ENCODE measurements around the gene PSMG4.

PSMG4 gene

DNA sequence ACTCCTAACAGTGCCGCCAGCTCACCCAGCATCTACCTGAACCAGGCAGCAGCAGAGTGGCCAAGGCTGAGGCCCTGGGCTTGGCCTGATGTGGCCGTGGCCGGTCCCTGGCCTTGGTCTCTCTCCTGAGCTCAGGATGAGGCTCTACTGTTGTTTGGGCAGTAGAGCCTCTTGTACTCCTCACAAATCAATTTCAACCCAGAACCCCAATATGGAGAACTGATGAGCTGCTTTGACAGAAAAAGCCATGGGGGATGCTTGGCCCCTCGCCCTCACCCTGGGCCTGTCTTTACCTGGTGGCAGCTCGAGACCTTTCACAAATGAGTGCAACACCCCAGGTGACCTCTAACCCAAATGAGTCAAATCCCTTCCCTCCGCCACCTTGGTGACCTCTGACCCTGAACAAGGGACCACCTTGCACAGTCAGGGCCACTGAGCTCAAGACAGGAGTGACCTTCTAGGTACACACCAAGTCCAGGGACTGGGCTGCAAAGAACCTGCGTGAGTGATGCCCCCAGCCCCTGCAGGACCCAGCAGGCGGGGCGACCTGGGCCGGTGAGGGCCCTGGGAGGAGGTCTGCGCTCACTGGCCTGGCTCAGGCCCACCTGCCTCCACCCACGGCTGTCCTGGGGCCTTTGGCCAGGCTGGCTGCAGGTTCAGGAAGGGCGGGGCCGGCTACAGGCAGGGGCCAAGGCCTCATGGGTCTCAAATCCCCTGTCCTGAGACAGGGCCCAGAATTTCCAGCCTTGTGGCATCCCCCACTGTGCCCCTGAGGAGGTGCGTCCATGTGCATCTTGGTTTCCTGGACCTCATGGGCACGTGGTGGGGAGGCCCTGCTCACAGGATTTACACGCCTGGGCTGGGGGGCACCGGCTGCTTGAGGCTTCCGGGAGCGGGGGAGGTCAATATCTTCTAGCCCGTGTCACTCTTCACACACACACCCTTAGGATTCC is 30.2 kb downstream of the PSMG4 start:
- no peak overlapping the region for H3K4me3 ChIP-seq (ENCODE audit: low read depth, low read length)

DNA sequence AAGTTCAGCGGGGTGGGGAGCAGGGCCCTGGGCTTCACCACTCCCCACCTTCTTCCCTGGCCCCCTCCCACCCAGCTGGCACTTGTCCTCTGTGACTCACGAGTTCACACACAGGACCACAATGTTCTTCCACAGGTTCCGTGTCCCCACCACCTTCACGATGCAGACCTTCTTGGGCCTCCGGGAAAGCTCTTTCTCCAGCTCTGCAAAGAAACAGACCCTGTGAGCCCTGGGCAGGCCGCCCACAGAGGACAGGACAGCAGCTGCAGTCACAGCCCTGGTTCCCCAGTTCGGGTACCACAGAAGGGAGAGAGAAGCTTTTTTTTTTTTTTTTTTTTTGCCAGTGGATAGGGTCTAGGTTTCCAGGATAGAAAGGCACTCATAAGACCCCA is 30.9 kb downstream of the PSMG4 start:
- H3K4me3 ChIP-seq (ENCODE audit: low read depth, low read length) = no peak overlapping the region

- no peak overlapping the region for H3K4me3 ChIP-seq (ENCODE audit: low read depth, low read length)
Observed at GRCh38 chr6:3290149-3290930, 31.6 kb downstream of the PSMG4 start.

GRCh38 chr6:3290931-3291211 is 32.1 kb downstream of the PSMG4 start:
- no peak overlapping the region for H3K4me3 ChIP-seq (ENCODE audit: low read depth, low read length)

GRCh38 chr6:3291346-3291745 is 32.6 kb downstream of the PSMG4 start:
- no peak overlapping the region for H3K4me3 ChIP-seq (ENCODE audit: low read depth, low read length)

DNA sequence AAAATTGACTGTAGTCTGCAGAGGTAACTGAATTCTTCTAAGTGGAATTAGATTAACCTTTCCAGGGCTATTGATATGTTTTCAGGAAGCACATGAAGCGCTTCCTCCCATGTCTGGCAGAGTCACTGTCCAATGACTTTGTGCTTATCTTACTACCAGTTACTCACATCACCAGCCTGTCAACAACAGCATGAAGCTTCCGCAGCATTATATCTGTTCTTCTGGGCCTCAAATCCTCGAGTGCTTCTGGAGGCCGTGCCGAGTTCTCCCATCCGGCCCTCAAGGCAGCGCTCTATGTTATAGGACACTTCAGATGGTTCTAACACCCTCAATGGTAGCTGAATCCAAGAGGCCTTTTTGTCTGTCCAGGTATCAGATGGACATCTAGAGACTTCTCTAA is 33.2 kb downstream of the PSMG4 start:
- no peak overlapping the region for H3K4me3 ChIP-seq (ENCODE audit: low read depth, low read length)

DNA sequence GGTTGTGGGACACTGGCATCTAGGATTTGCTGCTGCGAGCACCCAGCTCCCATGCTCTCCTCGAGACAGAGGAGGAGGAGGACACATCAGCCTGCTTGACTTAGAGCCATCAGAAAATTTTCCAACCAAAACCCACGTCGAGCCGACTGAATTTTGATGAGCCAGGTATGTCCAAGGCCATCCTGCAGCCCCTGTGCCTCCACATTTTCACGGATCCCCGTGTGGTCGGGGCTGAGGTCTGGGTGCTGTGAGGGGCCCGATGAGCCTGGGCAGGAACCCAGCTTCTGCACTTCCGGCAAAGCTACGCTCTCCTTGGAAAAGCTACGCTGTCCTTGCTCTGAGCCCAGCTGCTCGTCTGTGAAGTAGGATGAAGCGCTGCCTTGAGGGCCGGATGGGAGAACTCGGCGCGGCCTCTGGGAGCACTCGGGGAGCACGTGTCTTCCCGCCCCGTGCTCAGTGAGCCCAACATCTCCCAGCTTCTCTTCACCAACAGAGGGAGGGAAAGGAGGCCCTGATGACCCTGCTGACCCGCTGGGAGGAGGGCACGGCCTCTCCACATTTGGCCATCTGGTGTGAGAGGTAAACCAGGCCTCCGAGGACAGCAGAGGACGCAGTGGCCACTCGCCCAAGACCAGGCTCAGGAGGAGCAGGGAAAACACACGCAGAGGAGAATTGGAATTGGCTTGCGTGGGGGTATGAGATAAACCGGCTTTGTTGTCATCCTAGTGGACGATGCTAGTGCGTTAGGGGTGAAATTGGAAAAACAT is 33.9 kb downstream of the PSMG4 start:
- H3K4me3 ChIP-seq (ENCODE audit: low read depth, low read length) = no peak overlapping the region

DNA sequence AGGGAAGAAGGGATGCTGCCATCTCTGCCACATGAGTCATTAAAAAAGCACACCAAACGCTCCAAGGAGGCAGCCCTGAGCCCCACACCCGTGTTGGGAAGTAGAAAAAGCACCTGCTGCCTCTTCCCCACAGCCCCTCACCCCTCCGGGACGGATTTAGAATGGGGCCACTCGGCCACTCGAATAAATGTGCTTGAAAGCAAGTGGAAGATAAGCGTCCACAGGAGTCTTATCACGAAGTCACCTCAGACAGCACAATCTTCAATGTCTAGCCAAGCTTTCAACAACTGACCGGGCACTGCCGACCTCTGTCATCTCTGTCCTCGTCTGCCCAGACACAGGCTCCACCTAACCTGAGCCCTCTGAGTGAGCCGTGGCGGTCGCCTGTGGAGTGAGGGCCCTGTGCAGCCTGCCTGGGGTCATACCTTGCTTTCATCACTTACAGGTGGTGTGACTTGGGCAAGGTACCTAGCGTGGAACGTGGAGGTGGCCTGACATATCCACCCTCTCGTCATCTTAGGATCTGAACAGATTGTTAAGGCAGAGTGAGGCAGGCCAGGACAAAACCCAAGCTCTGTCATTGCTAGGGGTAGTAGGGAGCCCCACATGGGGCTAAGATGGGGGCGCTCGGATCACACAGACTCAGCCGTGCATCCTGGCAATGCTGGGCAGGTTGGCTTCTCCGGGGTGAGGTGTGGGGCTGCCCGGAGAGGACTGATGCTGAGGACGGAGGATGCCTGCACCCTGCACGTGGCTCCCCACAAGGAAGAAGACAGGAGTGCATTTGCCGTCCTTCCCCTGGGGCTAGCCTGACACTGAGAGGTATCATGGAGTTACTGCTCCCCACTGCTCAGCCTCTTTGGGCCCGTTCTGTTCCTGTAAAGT is 34.8 kb downstream of the PSMG4 start:
- no peak overlapping the region for H3K4me3 ChIP-seq (ENCODE audit: low read depth, low read length)

DNA sequence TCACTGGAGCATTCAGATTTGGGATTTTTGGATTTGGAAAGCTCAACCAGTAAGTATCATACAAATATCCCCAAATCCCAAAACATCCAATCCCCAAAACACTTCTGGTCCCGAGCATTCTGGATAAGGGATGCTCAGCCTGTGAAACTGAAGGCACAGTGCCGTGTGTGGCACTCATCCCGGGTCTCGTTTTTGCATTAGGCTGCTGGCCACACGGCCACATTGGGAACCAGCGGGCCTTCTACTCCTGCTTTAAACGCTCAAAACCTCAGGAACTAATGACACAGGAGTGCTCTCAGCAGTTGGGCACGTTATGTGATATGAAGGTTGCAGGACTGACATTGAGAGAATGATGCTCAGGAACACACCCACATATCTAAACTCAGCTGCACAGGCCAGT is 35.6 kb downstream of the PSMG4 start:
- no peak overlapping the region for H3K4me3 ChIP-seq (ENCODE audit: low read depth, low read length)

DNA sequence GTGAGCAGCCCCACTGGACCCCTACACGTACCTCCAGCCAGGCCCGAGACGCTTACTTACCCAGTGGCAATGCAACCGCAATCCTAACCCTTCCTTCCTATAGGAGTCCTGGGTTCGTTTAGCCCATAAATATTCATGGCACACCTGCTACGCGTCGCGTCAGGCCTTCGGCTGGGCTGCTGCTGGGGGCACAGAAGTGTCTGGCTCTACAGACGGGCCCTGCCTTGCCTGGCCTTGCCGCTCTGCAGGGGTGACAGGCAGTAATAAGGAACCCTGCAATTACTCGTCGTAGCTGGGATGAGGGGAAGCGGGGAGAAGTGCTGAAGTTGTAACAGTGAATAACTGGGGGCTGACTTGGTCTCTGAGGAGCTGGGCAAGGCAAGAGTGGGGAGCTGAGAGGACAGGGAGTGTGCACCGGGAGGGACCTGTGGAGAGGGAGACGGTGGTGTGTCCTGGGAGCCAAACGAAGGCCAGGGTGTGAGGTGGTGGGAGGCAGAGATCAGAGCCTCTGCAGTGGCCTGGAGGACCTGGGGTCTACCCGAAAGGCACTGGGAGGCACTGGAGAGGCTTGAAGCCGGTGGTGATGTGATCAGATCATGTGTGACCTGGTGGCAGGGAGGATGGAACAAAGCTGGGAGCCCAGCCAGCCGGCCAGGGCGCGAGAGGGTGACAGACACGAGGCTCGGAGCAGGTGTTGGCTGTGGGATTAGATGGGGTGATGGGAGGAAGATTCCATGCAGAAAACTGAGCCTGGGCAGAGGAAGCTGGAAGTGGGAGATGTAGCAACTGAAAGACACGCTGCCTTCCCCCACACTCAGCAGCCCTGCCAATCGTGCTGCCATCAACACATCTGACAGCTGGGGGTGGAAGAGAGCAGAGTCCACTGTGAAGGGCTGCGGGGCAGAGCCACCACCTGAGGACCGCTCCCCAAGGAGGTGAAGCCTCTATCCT is 36.4 kb downstream of the PSMG4 start:
- no peak overlapping the region for H3K4me3 ChIP-seq (ENCODE audit: low read depth, low read length)

DNA sequence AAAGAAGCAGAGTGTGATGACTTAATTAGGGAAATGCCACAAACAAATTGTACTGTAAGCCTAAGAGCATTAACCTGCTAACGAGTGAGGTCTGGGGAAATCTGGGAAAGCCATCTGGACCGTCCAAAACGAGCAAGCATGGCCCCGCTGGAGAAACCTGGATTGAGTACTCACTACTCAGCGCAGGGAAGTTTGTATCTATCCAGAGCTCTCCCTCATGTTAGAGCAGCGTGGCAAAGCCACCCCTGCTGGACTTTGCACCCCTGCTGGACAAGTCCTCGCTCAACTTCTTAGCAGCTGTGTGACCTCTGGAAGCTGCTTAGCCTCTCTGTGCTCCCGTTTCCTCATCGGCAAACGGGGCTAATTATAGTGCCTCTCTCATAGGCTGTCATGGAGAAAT is 37.3 kb downstream of the PSMG4 start:
- no peak overlapping the region for H3K4me3 ChIP-seq (ENCODE audit: low read depth, low read length)

GRCh38 chr6:3296537-3296936 is 37.8 kb downstream of the PSMG4 start:
- H3K4me3 ChIP-seq (ENCODE audit: low read depth, low read length) = no peak overlapping the region

DNA sequence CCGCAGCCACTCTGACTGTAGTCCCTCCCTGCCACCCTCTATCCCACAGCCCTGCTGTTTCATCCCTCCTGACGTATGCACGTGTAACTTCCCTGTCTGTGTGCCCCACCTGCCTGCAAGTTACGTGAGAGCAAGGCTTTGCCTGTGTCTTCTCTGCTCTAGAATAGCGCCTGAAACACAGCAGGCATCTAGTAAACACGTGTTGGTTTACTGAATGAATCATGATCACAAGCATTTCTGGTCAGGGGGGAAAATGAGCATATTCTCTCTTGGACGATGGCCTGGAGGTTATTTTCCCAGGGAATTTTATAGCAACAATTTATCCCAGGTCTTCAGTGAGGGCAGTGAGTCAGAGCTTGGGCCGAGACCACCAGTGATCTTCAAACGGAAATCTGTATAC is 38.3 kb downstream of the PSMG4 start:
- H3K4me3 ChIP-seq (ENCODE audit: low read depth, low read length) = no peak overlapping the region

DNA sequence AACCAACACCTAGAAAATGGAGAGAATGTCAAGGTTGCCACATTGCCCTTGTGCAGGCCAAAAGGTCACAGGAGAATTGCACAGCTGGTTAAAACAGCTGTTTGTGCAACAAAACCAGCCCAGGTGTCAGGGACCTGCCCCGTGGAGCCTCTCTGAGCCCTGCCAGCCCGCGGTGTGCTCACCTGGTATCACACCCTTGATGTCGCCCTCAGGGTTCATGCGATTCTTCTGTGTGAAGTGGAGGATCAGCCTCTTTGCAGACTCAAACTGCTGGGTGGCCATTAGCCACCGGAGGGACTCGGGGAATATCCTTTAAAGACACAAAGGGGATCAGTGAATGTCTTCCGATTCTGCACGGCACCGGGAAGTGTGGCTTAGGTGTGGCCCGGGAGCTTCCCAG is 39.2 kb downstream of the PSMG4 start:
- no peak overlapping the region for H3K4me3 ChIP-seq (ENCODE audit: low read depth, low read length)

GRCh38 chr6:3299221-3299620 is 40.5 kb downstream of the PSMG4 start:
- no peak overlapping the region for H3K4me3 ChIP-seq (ENCODE audit: low read depth, low read length)

DNA sequence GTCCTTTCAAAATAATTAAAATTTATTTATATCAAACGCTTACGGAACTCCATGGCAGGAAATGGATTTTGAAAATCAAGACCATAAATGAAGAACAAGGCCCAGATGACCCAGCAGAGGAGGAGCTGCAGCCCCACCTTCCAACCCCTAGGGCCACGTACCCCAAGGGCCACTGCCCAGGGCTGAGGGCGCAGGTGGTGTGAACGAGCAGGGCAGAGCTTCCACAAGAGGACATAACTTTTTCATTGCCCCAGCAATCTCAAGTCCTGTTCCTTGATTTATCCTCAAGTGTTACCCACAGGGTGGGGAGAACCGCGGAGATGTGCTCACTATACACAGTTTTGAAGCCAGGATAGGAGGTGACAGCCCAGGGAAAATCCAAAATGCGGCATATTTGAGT is 42.8 kb downstream of the PSMG4 start:
- no peak overlapping the region for H3K4me3 ChIP-seq (ENCODE audit: low read depth, low read length)

DNA sequence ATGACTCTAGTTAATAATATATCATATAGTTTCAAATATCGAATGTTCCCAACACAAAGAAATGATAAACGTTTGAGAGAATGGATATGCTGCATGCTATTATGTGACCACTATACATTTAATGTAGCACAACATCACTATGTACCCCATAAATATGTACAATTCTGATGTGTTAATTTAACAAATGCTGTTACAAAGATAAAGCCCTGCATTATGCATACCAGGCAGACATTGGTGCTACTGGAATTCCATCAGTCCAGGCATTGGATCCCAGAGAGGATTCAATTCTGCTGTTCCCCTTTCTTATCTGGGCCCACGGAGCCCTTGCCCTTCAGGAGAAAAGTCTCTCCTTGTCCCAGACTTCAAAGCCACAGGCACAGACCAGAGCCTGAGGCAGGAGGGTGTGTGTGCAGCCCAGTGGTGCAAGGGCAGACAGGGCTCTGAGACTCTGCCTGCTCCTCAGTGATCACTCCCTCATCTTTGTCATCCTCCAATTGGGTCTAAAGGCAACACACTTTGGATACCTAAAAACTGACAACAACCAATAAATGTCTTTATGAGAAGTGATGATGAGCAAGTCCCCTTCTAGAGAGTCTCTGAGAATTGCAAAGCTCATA is 45.2 kb downstream of the PSMG4 start:
- H3K4me3 ChIP-seq (ENCODE audit: low read depth, low read length) = no peak overlapping the region

GRCh38 chr6:3304500-3305215 is 45.9 kb downstream of the PSMG4 start:
- no peak overlapping the region for H3K4me3 ChIP-seq (ENCODE audit: low read depth, low read length)

GRCh38 chr6:3305216-3305565 is 46.4 kb downstream of the PSMG4 start:
- no peak overlapping the region for H3K4me3 ChIP-seq (ENCODE audit: low read depth, low read length)

All from iPS-11a (cell line).